Osteoblast (primary cell): ENCODE results near the gene OOEP. TPM values are rescaled to one million over a fixed set of nuclear protein-coding genes. Genes with fewer than 3 reads are reported as not detected.
"Not testable (repeated sequence)": the region's sequence is repeated elsewhere in the genome, so short reads cannot be mapped to it uniquely, and the experiment has no call there.

ENCODE experiments used
- DNase-seq: peaks from one replicate; pipeline ENCODE4 v3.0.0; 2011; ENCODE audit warnings: low spot score, mixed read lengths; ENCODE audit not compliant: insufficient read length; ENCODE audit errors: missing footprints
- H2AFZ ChIP-seq: 2 replicates; pipeline ENCODE4 v1.6.0; 2011; ENCODE audit warnings: mild to moderate bottlenecking, low read length
- H3K27ac ChIP-seq: 2 replicates; pipeline ENCODE4 v1.5.1; 2011; ENCODE audit warnings: mild to moderate bottlenecking, low read depth, low read length, moderate library complexity
- H3K27me3 ChIP-seq: 2 replicates; pipeline ENCODE4 v1.6.0; 2012; ENCODE audit warnings: mild to moderate bottlenecking, control low read depth, inconsistent platforms, low read length, moderate library complexity; ENCODE audit not compliant: insufficient read depth
- H3K36me3 ChIP-seq: 2 replicates; pipeline ENCODE4 v1.5.1; 2011; ENCODE audit warnings: mild to moderate bottlenecking, low read length, control low read depth, moderate library complexity; ENCODE audit not compliant: insufficient read depth
- H3K4me1 ChIP-seq: 2 replicates; pipeline ENCODE4 v1.5.1; 2011; ENCODE audit warnings: mild to moderate bottlenecking, low read length, control low read depth, moderate library complexity; ENCODE audit not compliant: insufficient read depth
- H3K4me2 ChIP-seq: 2 replicates; pipeline ENCODE4 v1.6.0; 2011; ENCODE audit warnings: mild to moderate bottlenecking, low read length; ENCODE audit not compliant: insufficient read depth
- H3K4me3 ChIP-seq: fragments of 200-600 bp; sonication (generic); 3 replicates; pipeline ENCODE4 v1.5.1; 2012; ENCODE audit warnings: mild to moderate bottlenecking, low read length, inconsistent platforms; ENCODE audit not compliant: insufficient read depth
- H3K79me2 ChIP-seq: 2 replicates; pipeline ENCODE4 v1.6.0; 2012; ENCODE audit warnings: mild to moderate bottlenecking, low read length, control low read depth, inconsistent platforms; ENCODE audit not compliant: insufficient read depth
- H3K9me3 ChIP-seq: 2 replicates; pipeline ENCODE4 v1.5.1; 2011; ENCODE audit warnings: low read depth, low read length, control low read depth
- H4K20me1 ChIP-seq: 2 replicates; pipeline ENCODE4 v1.6.0; 2012; ENCODE audit warnings: mild to moderate bottlenecking, low read length, control low read depth; ENCODE audit not compliant: insufficient read depth
- CTCF ChIP-seq: IDR thresholded peaks from 2 replicates; pipeline ENCODE4 v1.5.1; 2011; ENCODE audit warnings: mild to moderate bottlenecking, low read depth, low read length, moderate library complexity; ENCODE audit errors: extremely low read depth
- total RNA-seq: library from RNA; depleted of rRNA; stranded (reverse); fragments of >200 nt; gene quantifications from 2 replicates; pipeline ENCODE4 v1.2.3, GENCODE V29; 2012

Gene OOEP
- total RNA-seq, 1 donor: 0.36 TPM

- Histone ChIP-seq H3K27me3 (no peaks in the 10 kb centered on the region), H3K79me2 (no peaks in the 10 kb centered on the region), H3K4me3 (peak overlapping the region; percentile 83), H4K20me1 (no peaks in the 10 kb centered on the region), H3K27ac (no peak overlapping the region), H3K4me1 (peaks cover 3% of the 10 kb centered on the region), H3K4me2 (peak overlapping the region; percentile 81), H3K36me3 (no peaks in the 10 kb centered on the region), H3K9me3 (no peaks in the 10 kb centered on the region), H2AFZ (peak overlapping the region; percentile 96)
- no peak for TF ChIP-seq CTCF
- DNase-seq: no peak
Observed at GRCh38 chr6:73388433-73388799, 18.7 kb upstream of the OOEP start.

- Histone ChIP-seq H3K4me3 (no peak overlapping the region), H3K79me2 (no peaks in the 10 kb centered on the region), H3K36me3 (no peaks in the 10 kb centered on the region), H3K4me2 (no peak overlapping the region), H3K4me1 (no peaks in the 10 kb centered on the region), H3K27me3 (no peaks in the 10 kb centered on the region), H4K20me1 (no peaks in the 10 kb centered on the region), H3K27ac (no peak overlapping the region), H3K9me3 (no peaks in the 10 kb centered on the region), H2AFZ (no peak overlapping the region)
- no peak for DNase-seq
- no peak for TF ChIP-seq CTCF
Observed at GRCh38 chr6:73382462-73383113, 12.9 kb upstream of the OOEP start.

- H3K4me3 ChIP-seq, H3K9me3 ChIP-seq, H2AFZ ChIP-seq, H3K36me3 ChIP-seq, H3K4me1 ChIP-seq, DNase-seq, H4K20me1 ChIP-seq, H3K27me3 ChIP-seq, H3K79me2 ChIP-seq, H3K4me2 ChIP-seq, H3K27ac ChIP-seq: not testable (repeated sequence)
Observed at GRCh38 chr6:73381531-73381930, 11.8 kb upstream of the OOEP start.

GRCh38 chr6:73377225-73377624 is 7.5 kb upstream of the OOEP start:
- Histone ChIP-seq H3K4me3 (no peak overlapping the region), H3K27me3 (no peaks in the 10 kb centered on the region), H3K27ac (no peak overlapping the region), H2AFZ (no peak overlapping the region), H3K4me2 (no peak overlapping the region), H3K4me1 (no peaks in the 10 kb centered on the region), H3K36me3 (no peaks in the 10 kb centered on the region), H3K79me2 (no peaks in the 10 kb centered on the region), H4K20me1 (no peaks in the 10 kb centered on the region), H3K9me3 (peaks cover 3% of the 10 kb centered on the region)
- TF ChIP-seq CTCF: no peak
- DNase-seq: no peak
